ENCODE results near the gene IL22RA1. TPM values are rescaled to one million over a fixed set of nuclear protein-coding genes. Genes with fewer than 3 reads are reported as not detected.

The IL22RA1 gene
- total and polyA plus RNA-seq, 2 of the 8 experiments (the other 6 are each of a cell fraction or from before 2014, with no cell fraction given), result 0.17 to 0.32 TPM

- Histone ChIP-seq H3K4me1 (replicated peaks in 1 of 4; ENCODE audit: control insufficient read depth in 3 of 4, insufficient read depth in 4 of 4, low read length in 3 of 4) (peaks cover 3 to 23% (median 15%) of the 10 kb centered on the region in 4 experiments), H2BK15ac (ENCODE audit: low read length) (no peak overlapping the region), H3K4ac (replicated peaks; ENCODE audit: insufficient read length, low read depth, low read length) (no peak overlapping the region), H3K4me3 (ENCODE audit: extremely low read depth in 1 of 4, insufficient read depth in 2 of 4, low read depth in 3 of 4, low read length in 4 of 4) (peak overlapping the region; percentile 19 to 58 (median 34); a peak in 6 of 8 replicates), H4K20me1 (replicated peaks in 1 of 2; ENCODE audit: control insufficient read depth in 1 of 2, insufficient read depth in 2 of 2, low read length in 2 of 2) (no peaks in the 10 kb centered on the region), H3K79me2 (ENCODE audit: control insufficient read depth in 1 of 2, insufficient read depth in 2 of 2, low read length in 2 of 2) (peaks cover 0 to 6% of the 10 kb centered on the region in 2 experiments; a peak in 1 of 4 replicates), H3K9ac (replicated peaks in 1 of 4; ENCODE audit: extremely low read depth in 1 of 4, low read depth in 3 of 4, low read length in 3 of 4) (peak overlapping the region; percentile 77 to 91 (median 84)), H3K56ac (replicated peaks; ENCODE audit: insufficient read length, low read depth, low read length) (no peak overlapping the region), H2BK5ac (ENCODE audit: low read depth, low read length) (peak overlapping the region; percentile 98), H2BK20ac (ENCODE audit: low read length) (no peak overlapping the region), H3K27ac (ENCODE audit: low read depth, low read length) (peak overlapping the region; percentile 98), H3K79me1 (ENCODE audit: low read depth, low read length) (no peaks in the 10 kb centered on the region), H2BK120ac (replicated peaks; ENCODE audit: low read depth, low read length) (no peak overlapping the region), H3K23ac (ENCODE audit: insufficient read length) (no peak overlapping the region), H2AK5ac (ENCODE audit: low read depth, low read length) (peak overlapping the region; percentile 84; the same call in 1 of the 2 replicates), H3K36me3 (ENCODE audit: control insufficient read depth in 2 of 4, insufficient read depth in 4 of 4, low read length in 3 of 4) (peaks cover 0 to 6% (median 1%) of the 10 kb centered on the region in 4 experiments; a peak in 3 of 8 replicates), H4K5ac (ENCODE audit: insufficient read length, low read depth, low read length) (no peak overlapping the region), H3K23me2 (ENCODE audit: low read depth, low read length) (no peaks in the 10 kb centered on the region), H3K4me2 (ENCODE audit: insufficient read depth in 1 of 2, low read depth in 2 of 2, low read length in 2 of 2) (peak overlapping the region; percentile 34 to 75), H3K18ac (ENCODE audit: extremely low read depth, low read length) (no peak overlapping the region), H2AFZ (ENCODE audit: low read length) (no peak overlapping the region), H3K14ac (ENCODE audit: insufficient read length) (no peak overlapping the region), H4K8ac (ENCODE audit: extremely low read depth, insufficient read depth, low read length) (no peak overlapping the region), H3K27me3 (replicated peaks in 1 of 4; ENCODE audit: control insufficient read depth in 3 of 4, extremely low read depth in 1 of 4, insufficient read depth in 3 of 4, low read length in 3 of 4) (no peaks in the 10 kb centered on the region), H3K9me3 (ENCODE audit: insufficient read depth in 2 of 2, low read depth in 1 of 2, low read length in 1 of 2) (no peaks in the 10 kb centered on the region), H2BK12ac (ENCODE audit: low read depth, low read length) (peak overlapping the region; percentile 86; the same call in 1 of the 2 replicates), H4K91ac (replicated peaks; ENCODE audit: insufficient read length, low read length) (no peak overlapping the region)
- CTCF ChIA-PET (ENCODE audit: partially characterized antibody), result interaction anchor here (0.8 to 10.9 kb wide), 14 partner anchors 8 to 240 kb away, joined by 3 to 85 read pairs (median 6); no protein-coding TSS in a partner anchor
- POLR2A ChIA-PET (ENCODE audit: partially characterized antibody), result interaction anchor here (0.6 to 7.2 kb wide), 45 partner anchors 10 to 352 kb away, joined by 3 to 82 read pairs (median 4); partner anchors contain the start of genes IFNLR1 and MYOM3
- FAIRE-seq, result peak; percentile 89
- peak; percentile 66 to 89 for DNase-seq (ENCODE audit: low read depth in 1 of 2, low spot score in 2 of 2)
- 2% methylated on average over 12 of the region's 12 CpGs; no CpG with 5 or more reads in 1 of the 2 experiments for WGBS, 2 experiments (ENCODE audit: extremely low coverage in 1 of 2, insufficient coverage in 1 of 2, insufficient read length in 1 of 2, insufficient replicate concordance in 2 of 2, low coverage in 1 of 2, low lambda C conversion rate in 2 of 2, missing lambda C conversion rate in 1 of 2)
- TF ChIP-seq KDM4A (IDR thresholded peaks at IDR 0.05; ENCODE audit: low read depth, low read length, severe bottlenecking), result no peak
- no peak for TF ChIP-seq TEAD4 (IDR thresholded peaks at IDR 0.05; ENCODE audit: low read depth, low read length)
- no peak for TF ChIP-seq RBBP5 (IDR thresholded peaks at IDR 0.05; ENCODE audit: borderline replicate concordance, low read depth, low read length)
- TF ChIP-seq RXRA (IDR thresholded peaks at IDR 0.05; ENCODE audit: insufficient read depth, low read depth, low read length), result no peak
- TF ChIP-seq POLR2A (IDR thresholded peaks at IDR 0.05; ENCODE audit: control extremely low read depth in 1 of 2, low read depth in 2 of 2, low read length in 2 of 2), result peak in 1 of 2 experiments; percentile 89; a peak in 2 of 3 replicates
- TF ChIP-seq SP1 (IDR thresholded peaks at IDR 0.05; ENCODE audit: low read depth, low read length), result peak; percentile 40; the same call in 1 of the 2 replicates
- peak; percentile 90 for TF ChIP-seq YY1 (IDR thresholded peaks at IDR 0.05; ENCODE audit: low read depth, low read length)
- TF ChIP-seq GABPA (IDR thresholded peaks at IDR 0.05; ENCODE audit: borderline replicate concordance, insufficient read depth, low read length), result no peak
- peak; percentile 0; the same call in 1 of the 2 replicates for TF ChIP-seq CHD1 (IDR thresholded peaks at IDR 0.05; ENCODE audit: low read depth, low read length)
- peak; percentile 92 for TF ChIP-seq TBP (IDR thresholded peaks at IDR 0.05; ENCODE audit: low read depth, low read length)
- no peak for TF ChIP-seq CBX8 (IDR thresholded peaks at IDR 0.05; ENCODE audit: borderline replicate concordance, low read depth, low read length)
- peak; percentile 71 for TF ChIP-seq TAF1 (IDR thresholded peaks at IDR 0.05; ENCODE audit: low read depth, low read length)
- TF ChIP-seq RFX5 (IDR thresholded peaks at IDR 0.05; ENCODE audit: borderline replicate concordance, low read depth, low read length), result no peak
- TF ChIP-seq MAX (IDR thresholded peaks at IDR 0.05), result peak; percentile 41; the same call in 1 of the 2 replicates
Measured at GRCh38 chr1:24151175-24151533, 8.2 kb upstream of the IL22RA1 start.
